IMR-90 (cell line): ENCODE results near the gene YAF2. TPM values are rescaled to one million over a fixed set of nuclear protein-coding genes. Genes with fewer than 3 reads are reported as not detected.

Source experiments
- ATAC-seq: fragments of 200-7000 bp; cut with Tn5 transposase; 2 replicates; pipeline ENCODE4 v1.9.1; 2020; ENCODE audit warnings: low read depth, mild to moderate bottlenecking, moderate library complexity
- BruUV-seq: library from RNA; stranded (reverse); fragments of 400-500 nt; replicated peaks from 2 replicates; lab custom pipeline; 2021; lab: Mats Ljungman, UMichigan
- CTCF ChIA-PET: fragments of 300-600 bp; formaldehyde crosslinking; extraction: SDS; loops from one replicate; lab custom pipeline; 2021; ENCODE audit warnings: antibody characterized with exemption; lab: Yijun Ruan, JAX
- POLR2A ChIA-PET: fragments of 300-600 bp; sonication (Branson Sonifier 250); formaldehyde crosslinking; loops from one replicate; lab custom pipeline; 2022; ENCODE audit warnings: antibody characterized with exemption; ENCODE audit not compliant: unreplicated experiment; lab: Charles Lee
- DNase-seq: peaks from one replicate; pipeline ENCODE4 v3.0.0; 2013
- H2AFZ ChIP-seq: replicated peaks from 2 replicates; pipeline ENCODE3; 2013; ENCODE audit warnings: low read length, mild to moderate bottlenecking; ENCODE audit not compliant: poor library complexity
- H2AK5ac ChIP-seq: 2 replicates; pipeline ENCODE4 v1.6.1; 2013; ENCODE audit warnings: low read depth, low read length, inconsistent platforms
- H2AK9ac ChIP-seq: replicated peaks from 2 replicates; pipeline ENCODE3; 2013; ENCODE audit warnings: mild to moderate bottlenecking, low read depth, low read length, moderate library complexity; ENCODE audit not compliant: poor library complexity
- H2BK120ac ChIP-seq: 2 replicates; pipeline ENCODE4 v1.6.1; 2013; ENCODE audit warnings: low read depth, low read length, inconsistent platforms
- H2BK15ac ChIP-seq: 3 replicates; pipeline ENCODE4 v1.6.1; 2013; ENCODE audit warnings: low read depth, low read length, inconsistent platforms
- H2BK20ac ChIP-seq: 2 replicates; pipeline ENCODE4 v1.6.1; 2013; ENCODE audit warnings: low read depth, mild to moderate bottlenecking, inconsistent platforms, low read length, moderate library complexity
- H2BK5ac ChIP-seq: 2 replicates; pipeline ENCODE4 v1.6.1; 2013; ENCODE audit warnings: mild to moderate bottlenecking, low read depth, low read length, inconsistent platforms; ENCODE audit not compliant: poor library complexity, severe bottlenecking
- H3K14ac ChIP-seq: replicated peaks from 2 replicates; pipeline ENCODE4 v1.6.1; 2013; ENCODE audit warnings: low read depth, low read length, inconsistent platforms
- H3K18ac ChIP-seq: 2 replicates; pipeline ENCODE4 v1.6.1; 2013; ENCODE audit warnings: low read depth, low read length, control low read depth
- H3K23ac ChIP-seq: 2 replicates; pipeline ENCODE4 v1.6.1; 2013; ENCODE audit warnings: low read depth, low read length, inconsistent platforms
- H3K27ac ChIP-seq: 2 replicates; pipeline ENCODE4 v1.5.1; 2013; ENCODE audit warnings: mild to moderate bottlenecking, control low read depth, low read length; ENCODE audit not compliant: insufficient read depth
- H3K27me3 ChIP-seq: 2 replicates; pipeline ENCODE4 v1.6.1; 2013; ENCODE audit warnings: low read length; ENCODE audit not compliant: control insufficient read depth, insufficient read depth
- H3K36me3 ChIP-seq: 2 replicates; pipeline ENCODE4 v1.6.1; 2013; ENCODE audit warnings: low read length, mixed read lengths; ENCODE audit not compliant: control insufficient read depth, insufficient read depth
- H3K4ac ChIP-seq: 2 replicates; pipeline ENCODE4 v1.6.1; 2013; ENCODE audit warnings: low read depth, low read length, inconsistent platforms
- H3K4me1 ChIP-seq: 2 replicates; pipeline ENCODE4 v1.6.1; 2013; ENCODE audit warnings: low read length, mixed read lengths; ENCODE audit not compliant: control insufficient read depth, insufficient read depth
- H3K4me2 ChIP-seq: 2 replicates; pipeline ENCODE4 v1.6.1; 2013; ENCODE audit warnings: low read depth, mild to moderate bottlenecking, control low read depth, low read length, moderate library complexity
- H3K4me3 ChIP-seq: 2 replicates; pipeline ENCODE4 v1.5.1; 2013; ENCODE audit warnings: low read depth, mild to moderate bottlenecking, control low read depth, low read length, moderate library complexity; ENCODE audit not compliant: insufficient read depth
- H3K56ac ChIP-seq: 2 replicates; pipeline ENCODE4 v1.6.1; 2013; ENCODE audit warnings: low read length, inconsistent platforms; ENCODE audit not compliant: insufficient read depth; ENCODE audit errors: extremely low read depth
- H3K79me1 ChIP-seq, 2 experiments: 2 replicates each; pipeline ENCODE4 v1.6.1; 2013; ENCODE audit warnings: low read length in 2 of 2, inconsistent platforms in 1 of 2, low read depth in 1 of 2
- H3K9ac ChIP-seq: 2 replicates; pipeline ENCODE4 v1.6.1; 2013; ENCODE audit warnings: low read depth, low read length, control low read depth
- H3K9me1 ChIP-seq: 2 replicates; pipeline ENCODE4 v1.6.1; 2013; ENCODE audit warnings: low read length, inconsistent platforms; ENCODE audit not compliant: insufficient read depth
- H3K9me3 ChIP-seq: 2 replicates; pipeline ENCODE4 v1.6.1; 2013; ENCODE audit warnings: low read length; ENCODE audit not compliant: control insufficient read depth, insufficient read depth
- H4K20me1 ChIP-seq: 2 replicates; pipeline ENCODE4 v1.6.1; 2013; ENCODE audit warnings: low read length, inconsistent platforms; ENCODE audit not compliant: insufficient read depth
- H4K5ac ChIP-seq: 2 replicates; pipeline ENCODE4 v1.6.1; 2013; ENCODE audit warnings: mild to moderate bottlenecking, low read depth, low read length, control low read depth
- H4K8ac ChIP-seq, 2 experiments: 2 replicates each; pipeline ENCODE4 v1.6.1; 2013; ENCODE audit warnings: low read depth in 2 of 2, low read length in 2 of 2, control low read depth in 1 of 2, inconsistent platforms in 1 of 2
- H4K91ac ChIP-seq: 2 replicates; pipeline ENCODE4 v1.6.1; 2013; ENCODE audit warnings: low read depth, low read length, inconsistent platforms; ENCODE audit not compliant: insufficient read depth
- BHLHE40 ChIP-seq: fragments of 150-350 bp; IDR thresholded peaks from 2 replicates; pipeline ENCODE4 v1.6.1; 2016; ENCODE audit warnings: mild to moderate bottlenecking, low read depth, low read length
- CEBPB ChIP-seq: IDR thresholded peaks from 2 replicates; pipeline ENCODE4 v1.6.1; 2012; ENCODE audit warnings: low read depth, low read length, improper control_type of control experiment
- CHD1 ChIP-seq: IDR thresholded peaks from 2 replicates; pipeline ENCODE4 v1.6.1; 2012; ENCODE audit warnings: low read depth, low read length, improper control_type of control experiment
- CTCF ChIP-seq: conservative IDR thresholded peaks from 2 replicates; pipeline ENCODE4 v1.5.1; 2012; ENCODE audit warnings: mild to moderate bottlenecking, low read depth, low read length, improper control_type of control experiment
- FOS ChIP-seq: fragments of 150-350 bp; IDR thresholded peaks from 2 replicates; pipeline ENCODE4 v1.6.1; 2016; ENCODE audit warnings: low read depth, low read length
- MAFK ChIP-seq: IDR thresholded peaks from 2 replicates; pipeline ENCODE4 v1.6.1; 2012; ENCODE audit warnings: low read depth, low read length, improper control_type of control experiment
- MAZ ChIP-seq: IDR thresholded peaks from 2 replicates; pipeline ENCODE4 v1.6.1; 2012; ENCODE audit warnings: low read depth, mild to moderate bottlenecking, low read length, improper control_type of control experiment, moderate library complexity, borderline replicate concordance
- NFE2L2 ChIP-seq: fragments of 150-350 bp; IDR thresholded peaks from 2 replicates; pipeline ENCODE4 v1.6.1; 2016; ENCODE audit warnings: low read depth, mild to moderate bottlenecking, low read length
- POLR2A ChIP-seq: IDR thresholded peaks from 2 replicates; pipeline ENCODE4 v1.6.1; 2012; ENCODE audit warnings: mild to moderate bottlenecking, low read depth, low read length
- RAD21 ChIP-seq: IDR thresholded peaks from 2 replicates; pipeline ENCODE4 v1.6.1; 2012; ENCODE audit warnings: low read length, improper control_type of control experiment
- RCOR1 ChIP-seq: IDR thresholded peaks from 2 replicates; pipeline ENCODE4 v1.6.1; 2012; ENCODE audit warnings: mild to moderate bottlenecking, low read length, improper control_type of control experiment; ENCODE audit not compliant: insufficient replicate concordance
- RFX5 ChIP-seq: IDR thresholded peaks from 2 replicates; pipeline ENCODE4 v1.8.0; 2012; ENCODE audit warnings: low read depth, mild to moderate bottlenecking, low read length, moderate library complexity
- SMC3 ChIP-seq: fragments of 150-350 bp; IDR thresholded peaks from 2 replicates; pipeline ENCODE4 v1.6.1; 2016; ENCODE audit warnings: low read depth, mild to moderate bottlenecking, antibody characterized with exemption, low read length, moderate library complexity
- USF2 ChIP-seq: fragments of 150-350 bp; IDR thresholded peaks from 2 replicates; pipeline ENCODE4 v1.6.1; 2017; ENCODE audit warnings: mild to moderate bottlenecking, antibody characterized with exemption, low read length, low read depth
- WGBS, 2 experiments: methylation state at CpG; one replicate each; pipeline versions ENCODE4 v1.1.5 to v1.1.7; 2013; ENCODE audit warnings: missing lambda C conversion rate in 2 of 2; ENCODE audit not compliant: insufficient read length in 1 of 2; ENCODE audit errors: extremely low coverage in 2 of 2; 5-methylcytosine and 5-hydroxymethylcytosine counted together
- dilution Hi-C: fragments of 300-500 bp; cut with HindIII; formaldehyde crosslinking; loops from one replicate; pipeline ENCODE4 v1.14.3; 2018; ENCODE audit warnings: low sequenced_read_pairs; ENCODE audit not compliant: unreplicated experiment
- in situ Hi-C: fragments of 300-500 bp; cut with MboI; formaldehyde crosslinking; loops from 3 replicates; pipeline ENCODE4 v1.14.3; 2019; ENCODE audit warnings: low sequenced_read_pairs, inconsistent platforms, mixed read lengths
- intact Hi-C: fragments of 100-400 bp; cut with micrococcal nuclease; formaldehyde crosslinking; loops from 2 replicates; pipeline ENCODE4 v1.10.0; 2022
- polyA plus RNA-seq, 3 experiments: library from polyadenylated mRNA; depleted of rRNA; stranded (reverse); fragments of >200 nt; gene quantifications; 2 replicates each; pipeline ENCODE4 v1.2.3, GENCODE V29; 2012; ENCODE audit warnings: low replicate concordance in 1 of 3
- total RNA-seq: library from RNA; depleted of rRNA; stranded (reverse); fragments of >200 nt; gene quantifications from 2 replicates; pipeline ENCODE4 v1.2.3, GENCODE V29; 2012
- TF ChIP-seq, protein P1 (sequence below): fragments of 150-350 bp; IDR thresholded peaks from 2 replicates; pipeline ENCODE4 v1.6.1; 2016; ENCODE audit warnings: low read depth, mild to moderate bottlenecking, low read length, moderate library complexity, borderline replicate concordance

Gene YAF2
- total and polyA plus RNA-seq, 2 of the 4 experiments (the other 2 are of a cell fraction) = 7.9 to 14.2 TPM

GRCh38 chr12:42128888-42129287, 109.2 kb downstream of the YAF2 start:
- Histone ChIP-seq H3K27ac (no peak overlapping the region), H3K36me3 (no peaks in the 10 kb centered on the region), H2AK9ac (no peak overlapping the region), H3K27me3 (no peaks in the 10 kb centered on the region), H3K56ac (no peak overlapping the region), H3K18ac (no peak overlapping the region), H3K9me3 (no peaks in the 10 kb centered on the region), H3K9ac (no peak overlapping the region), H2AK5ac (no peak overlapping the region), H3K4ac (no peak overlapping the region), H4K8ac (no peak overlapping the region), H2BK15ac (no peak overlapping the region), H4K5ac (no peak overlapping the region), H3K4me3 (no peak overlapping the region), H3K79me1 (peaks cover 10 to 39% of the 10 kb centered on the region in 2 experiments; a peak in 2 of 4 replicates), H2BK5ac (no peak overlapping the region), H4K91ac (no peak overlapping the region), H4K20me1 (peaks cover 14% of the 10 kb centered on the region; the same call in 1 of the 2 replicates), H3K4me1 (peaks cover 5% of the 10 kb centered on the region), H3K14ac (no peak overlapping the region), H2BK20ac (no peak overlapping the region), H3K4me2 (no peak overlapping the region), H3K23ac (no peak overlapping the region), H2BK120ac (no peak overlapping the region), H2AFZ (no peak overlapping the region), H3K9me1 (peaks cover 5% of the 10 kb centered on the region; the same call in 1 of the 2 replicates)
- WGBS, 2 experiments = no CpG with 5 or more reads among the region's 6 CpGs
- dilution Hi-C loops (no loop called here), intact Hi-C loops (loop anchor here (1.0 to 5.0 kb wide), 5 partner anchors 203 to 1208 kb away; no protein-coding TSS in a partner anchor), in situ Hi-C loops (loop anchor here (10.0 kb wide), 1 partner anchor 436 kb away; no protein-coding TSS in a partner anchor)
- DNase-seq (no peak), ATAC-seq (no peak)
- POLR2A ChIA-PET = no interaction called here
- no TSS peak for BruUV-seq
- CTCF ChIA-PET = interaction anchor here (0.5 to 0.9 kb wide), 5 partner anchors 14 to 337 kb away, joined by 3 to 4 read pairs (median 3); no protein-coding TSS in a partner anchor
- TF ChIP-seq, protein P1, sequence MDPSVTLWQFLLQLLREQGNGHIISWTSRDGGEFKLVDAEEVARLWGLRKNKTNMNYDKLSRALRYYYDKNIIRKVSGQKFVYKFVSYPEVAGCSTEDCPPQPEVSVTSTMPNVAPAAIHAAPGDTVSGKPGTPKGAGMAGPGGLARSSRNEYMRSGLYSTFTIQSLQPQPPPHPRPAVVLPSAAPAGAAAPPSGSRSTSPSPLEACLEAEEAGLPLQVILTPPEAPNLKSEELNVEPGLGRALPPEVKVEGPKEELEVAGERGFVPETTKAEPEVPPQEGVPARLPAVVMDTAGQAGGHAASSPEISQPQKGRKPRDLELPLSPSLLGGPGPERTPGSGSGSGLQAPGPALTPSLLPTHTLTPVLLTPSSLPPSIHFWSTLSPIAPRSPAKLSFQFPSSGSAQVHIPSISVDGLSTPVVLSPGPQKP = no peak
- no peak for TF ChIP-seq USF2
- no peak for TF ChIP-seq NFE2L2
- TF ChIP-seq CHD1 = no peak
- no peak for TF ChIP-seq MAFK
- no peak for TF ChIP-seq RCOR1
- TF ChIP-seq BHLHE40 = no peak
- TF ChIP-seq MAZ = no peak
- no peak for TF ChIP-seq RFX5
- no peak for TF ChIP-seq SMC3
- no peak for TF ChIP-seq CTCF
- no peak for TF ChIP-seq FOS
- TF ChIP-seq CEBPB = no peak
- TF ChIP-seq RAD21 = no peak
- no peak for TF ChIP-seq POLR2A
